Subcutaneous abdominal adipose tissue (tissue), 5 donors: ENCODE measurements around the gene PEAK3.
A peak's percentile ranks its signal among the peaks of the same experiment; 100 is the strongest.
"Not testable (repeated sequence)": the region's sequence is repeated elsewhere in the genome, so short reads cannot be mapped to it uniquely, and the experiment has no call there.

Source experiments
- H3K27ac ChIP-seq: one replicate; pipeline ENCODE4 v1.7.0; 2013; ENCODE audit warnings: low read depth, mild to moderate bottlenecking, inconsistent platforms, low read length, moderate library complexity
- H3K27me3 ChIP-seq, 5 donors: one replicate each; pipeline ENCODE4 v1.7.0; 2013; ENCODE audit warnings: low read length in 5 of 5, inconsistent platforms in 1 of 5; ENCODE audit not compliant: control insufficient read depth in 5 of 5, insufficient read depth in 4 of 5
- H3K36me3 ChIP-seq, 5 donors: one replicate each; pipeline ENCODE4 v1.7.0; 2013; ENCODE audit warnings: low read length in 5 of 5; ENCODE audit not compliant: control insufficient read depth in 5 of 5, insufficient read depth in 5 of 5
- H3K4me1 ChIP-seq, 5 donors: one replicate each; pipeline ENCODE4 v1.7.0; 2013; ENCODE audit warnings: low read length in 5 of 5, mild to moderate bottlenecking in 3 of 5, moderate library complexity in 1 of 5; ENCODE audit not compliant: control insufficient read depth in 5 of 5, insufficient read depth in 5 of 5
- H3K4me3 ChIP-seq, 5 donors: one replicate each; pipeline ENCODE4 v1.7.0; 2013; ENCODE audit warnings: low read length in 5 of 5, low read depth in 1 of 5
- H3K9ac ChIP-seq, 5 donors: one replicate each; pipeline ENCODE4 v1.7.0; 2013; ENCODE audit warnings: low read length in 5 of 5, mild to moderate bottlenecking in 4 of 5, moderate library complexity in 3 of 5
- H3K9me3 ChIP-seq, 5 donors: one replicate each; pipeline ENCODE4 v1.7.0; 2013; ENCODE audit warnings: low read length in 5 of 5; ENCODE audit not compliant: control insufficient read depth in 5 of 5
- donor health status: healthy.
- donor health status: healthy.
- donor health status: healthy.
- donor health status: healthy.
- donor health status: healthy.

The PEAK3 gene

GRCh38 chr19:2281265-2282061 lies 512 bp downstream of the PEAK3 start:
- not testable (repeated sequence) for H3K36me3 ChIP-seq, H3K27me3 ChIP-seq, H3K27ac ChIP-seq, H3K9me3 ChIP-seq
- peak overlapping the region in 4 of 5 donors; percentile 22 to 56 (median 34) for H3K4me3 ChIP-seq
- H3K9ac ChIP-seq: peak overlapping the region in 2 of 5 donors; percentile 41 to 58
- peaks cover 0 to 16% (median 5%) of the 10 kb centered on the region in 5 donors for H3K4me1 ChIP-seq

DNA sequence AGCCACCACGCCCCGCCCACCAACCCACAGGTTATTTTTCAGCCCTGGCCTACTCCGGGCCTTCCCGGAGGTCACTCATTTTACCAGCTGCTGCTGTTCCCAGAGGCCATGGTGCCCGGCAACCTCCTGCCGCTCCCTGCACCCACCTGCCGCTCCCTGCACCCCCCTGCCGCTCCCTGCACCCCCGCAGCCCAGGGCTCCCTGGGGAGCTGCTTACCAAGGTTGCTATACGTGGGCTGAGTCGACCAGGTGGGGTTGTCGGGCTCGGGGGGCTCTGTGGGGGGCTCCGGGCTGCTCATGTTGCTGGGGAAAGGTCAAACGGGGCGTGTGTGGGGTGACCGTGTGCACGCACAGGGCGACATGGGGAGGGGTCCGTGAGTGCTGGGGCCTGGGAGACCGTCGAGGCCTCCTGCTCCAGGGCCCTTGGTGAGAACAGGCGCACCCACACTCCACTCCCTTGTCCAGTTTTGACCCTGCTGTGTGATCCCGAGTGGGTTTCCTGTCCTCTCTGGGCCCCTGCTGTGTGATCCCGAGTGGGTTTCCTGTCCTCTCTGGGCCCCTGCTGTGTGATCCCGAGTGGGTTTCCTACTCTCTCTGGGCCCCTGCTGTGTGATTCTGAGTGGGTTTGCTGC lies 1.2 kb downstream of the PEAK3 start:
- H3K9me3 ChIP-seq: no peaks in the 10 kb centered on the region
- H3K4me1 ChIP-seq: peaks cover 0 to 23% (median 12%) of the 10 kb centered on the region in 5 donors
- no peak overlapping the region for H3K27ac ChIP-seq
- peaks cover 0 to 7% (median 5%) of the 10 kb centered on the region in 5 donors for H3K36me3 ChIP-seq
- H3K9ac ChIP-seq: no peak overlapping the region
- H3K27me3 ChIP-seq: peaks cover 0 to 2% (median 0%) of the 10 kb centered on the region in 5 donors
- H3K4me3 ChIP-seq: no peak overlapping the region

DNA sequence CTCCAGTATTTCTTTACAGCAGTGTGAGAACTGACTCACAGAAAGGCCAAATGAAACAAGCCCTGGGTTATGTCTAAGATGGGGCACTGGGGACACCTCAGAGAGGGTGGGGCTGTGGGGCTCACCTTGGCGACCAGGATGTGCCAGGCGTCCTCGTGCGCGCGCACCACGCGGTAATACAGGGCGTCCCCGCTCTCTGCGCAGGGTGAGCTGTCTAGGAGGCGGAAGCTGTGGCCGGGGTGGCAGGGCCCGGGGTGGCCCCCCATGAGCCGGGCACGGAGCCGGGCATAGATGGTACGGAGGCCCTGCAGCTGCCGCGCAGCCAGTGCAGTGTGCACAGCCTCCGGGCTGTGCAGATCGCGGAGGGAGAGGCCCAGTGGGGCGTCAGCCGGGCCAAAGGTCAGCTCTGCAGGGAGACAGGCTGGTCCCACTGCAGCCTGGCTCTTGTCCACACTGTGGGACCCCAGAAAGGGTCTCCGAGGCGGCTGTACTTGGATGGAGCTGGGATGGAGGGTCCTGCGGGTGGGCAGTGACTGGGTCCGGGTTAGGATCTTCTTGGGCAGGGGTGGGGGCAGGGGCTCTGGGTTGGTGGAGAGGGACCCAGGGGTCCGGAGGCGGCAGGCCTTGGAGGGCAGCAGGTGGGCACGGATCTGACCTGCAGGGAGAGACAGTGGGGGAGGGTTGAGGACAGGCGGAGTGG lies 3.4 kb downstream of the PEAK3 start:
- no peak overlapping the region for H3K9ac ChIP-seq
- H3K4me1 ChIP-seq: peaks cover 0 to 42% (median 30%) of the 10 kb centered on the region in 5 donors
- H3K9me3 ChIP-seq: no peaks in the 10 kb centered on the region
- H3K4me3 ChIP-seq: no peak overlapping the region
- H3K36me3 ChIP-seq: peaks cover 0 to 17% (median 9%) of the 10 kb centered on the region in 5 donors
- H3K27ac ChIP-seq: no peak overlapping the region
- no peaks in the 10 kb centered on the region for H3K27me3 ChIP-seq

DNA sequence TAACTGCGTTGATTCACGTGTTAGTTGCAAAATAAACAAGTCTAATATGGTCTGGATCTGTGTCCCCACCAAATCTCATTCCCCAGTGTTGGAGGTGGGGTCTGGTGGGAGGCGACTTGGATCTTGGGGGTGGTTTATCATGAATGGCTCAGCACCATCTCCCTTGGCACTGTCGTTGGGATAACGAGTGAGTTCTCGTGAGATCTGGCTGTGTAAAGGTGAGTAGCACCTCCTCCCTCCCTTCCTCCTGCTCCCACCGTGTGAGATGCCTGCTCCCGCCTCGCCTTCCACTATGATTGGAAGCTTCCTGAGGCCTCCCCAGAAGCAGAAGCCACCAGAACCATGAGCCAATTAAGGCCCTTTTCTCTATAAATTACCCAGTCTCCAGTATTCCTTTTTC lies 4.8 kb downstream of the PEAK3 start:
- Histone ChIP-seq H3K36me3 (peaks cover 0 to 23% (median 12%) of the 10 kb centered on the region in 5 donors), H3K4me1 (peaks cover 0 to 51% (median 41%) of the 10 kb centered on the region in 5 donors), H3K9ac (no peak overlapping the region), H3K27ac (no peak overlapping the region), H3K4me3 (no peak overlapping the region), H3K9me3 (no peaks in the 10 kb centered on the region), H3K27me3 (no peaks in the 10 kb centered on the region)

- Histone ChIP-seq H3K9me3 (no peaks in the 10 kb centered on the region), H3K27me3 (no peaks in the 10 kb centered on the region), H3K4me1 (peaks cover 3 to 51% (median 46%) of the 10 kb centered on the region in 5 donors), H3K27ac (no peak overlapping the region), H3K9ac (no peak overlapping the region), H3K36me3 (peaks cover 0 to 28% (median 17%) of the 10 kb centered on the region in 5 donors), H3K4me3 (peak overlapping the region in 1 of 5 donors; percentile 22)
Observed at GRCh38 chr19:2276429-2276986, 5.5 kb downstream of the PEAK3 start.

DNA sequence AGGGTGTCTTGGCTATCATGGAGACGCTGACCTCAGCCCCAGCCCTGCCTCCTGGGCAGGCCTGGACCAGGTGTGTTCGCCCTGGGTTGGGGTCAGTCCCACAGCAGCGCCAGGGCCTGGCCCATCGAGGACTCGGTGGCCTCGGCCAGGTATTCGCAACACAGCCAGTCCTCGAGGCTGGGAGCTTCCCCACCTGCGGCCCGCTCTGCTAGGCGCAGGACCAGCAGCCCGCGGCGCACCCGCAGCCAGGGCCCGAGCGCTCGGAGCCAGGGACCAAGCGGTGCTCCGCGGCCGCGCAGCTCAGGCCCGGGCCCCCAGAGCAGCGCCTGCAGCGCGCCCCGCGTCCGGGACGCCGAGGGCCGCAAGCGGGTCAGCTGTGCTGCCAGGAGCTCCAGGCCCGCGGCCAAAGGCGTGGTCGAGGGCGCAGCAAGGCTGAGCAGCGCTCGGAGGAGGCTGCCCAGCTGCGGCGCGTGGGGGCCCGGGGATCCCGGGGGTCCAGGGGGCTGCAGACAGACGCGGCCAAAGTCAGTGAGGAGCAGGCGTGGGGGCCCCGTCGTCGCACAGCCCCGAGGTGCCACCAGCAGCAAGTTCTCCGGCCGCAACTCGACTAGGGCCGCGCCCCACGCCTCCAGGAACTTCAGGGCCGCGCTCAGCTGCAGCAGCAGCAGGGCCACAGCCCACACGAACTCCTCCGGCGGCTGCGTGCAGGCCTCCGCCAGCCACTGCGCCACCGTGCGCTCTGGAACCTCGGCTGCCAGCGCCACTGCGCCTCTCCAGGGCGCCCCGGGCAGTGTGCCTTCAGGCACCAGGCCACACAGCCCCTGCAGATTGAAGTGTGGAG lies 6.2 kb downstream of the PEAK3 start:
- Histone ChIP-seq H3K9me3 (no peaks in the 10 kb centered on the region), H3K4me3 (peak overlapping the region in 2 of 5 donors; percentile 16 to 28), H3K27me3 (no peaks in the 10 kb centered on the region), H3K9ac (no peak overlapping the region), H3K27ac (no peak overlapping the region), H3K4me1 (peaks cover 3 to 57% (median 53%) of the 10 kb centered on the region in 5 donors), H3K36me3 (peaks cover 0 to 31% (median 17%) of the 10 kb centered on the region in 5 donors)

DNA sequence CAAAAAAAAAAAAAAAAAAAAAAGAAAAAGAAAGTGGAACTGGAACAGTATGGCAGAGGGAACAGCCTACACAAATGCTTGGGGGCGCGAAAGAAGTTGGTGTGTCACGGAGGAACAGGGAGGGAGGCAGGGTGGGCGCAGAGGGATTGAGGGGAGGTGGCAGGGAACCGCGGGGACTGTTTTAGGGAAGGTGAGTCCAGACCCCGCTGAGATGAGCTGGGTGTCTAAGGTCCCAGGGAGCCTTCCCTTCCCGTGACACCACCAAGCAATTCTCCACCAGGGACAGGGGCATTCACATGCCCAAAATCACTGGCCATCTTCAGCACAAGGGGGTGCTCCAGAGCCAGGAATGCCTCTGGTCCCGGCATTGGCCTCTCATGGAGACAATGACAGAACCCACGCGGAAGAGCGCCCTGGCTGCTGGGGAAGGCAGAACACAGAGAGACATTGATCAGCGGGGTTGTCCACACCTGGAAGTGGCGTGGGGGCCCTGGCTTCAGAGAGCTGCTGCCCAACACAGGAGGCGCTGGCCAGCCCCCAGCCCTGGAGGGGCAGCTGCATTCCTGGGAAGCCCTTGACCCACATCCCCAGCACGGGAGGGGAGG lies 6.9 kb downstream of the PEAK3 start:
- no peak overlapping the region for H3K9ac ChIP-seq
- H3K4me1 ChIP-seq: peaks cover 3 to 56% (median 53%) of the 10 kb centered on the region in 5 donors
- no peak overlapping the region for H3K27ac ChIP-seq
- peak overlapping the region in 1 of 5 donors; percentile 16 for H3K4me3 ChIP-seq
- no peaks in the 10 kb centered on the region for H3K27me3 ChIP-seq
- H3K36me3 ChIP-seq: peaks cover 0 to 31% (median 17%) of the 10 kb centered on the region in 5 donors
- no peaks in the 10 kb centered on the region for H3K9me3 ChIP-seq

GRCh38 chr19:2274185-2274711 lies 7.7 kb downstream of the PEAK3 start:
- Histone ChIP-seq H3K27ac (peak overlapping the region; percentile 95), H3K9ac (peak overlapping the region in 2 of 5 donors; percentile 10 to 47), H3K27me3 (no peaks in the 10 kb centered on the region), H3K36me3 (peaks cover 0 to 31% (median 17%) of the 10 kb centered on the region in 5 donors), H3K4me3 (peak overlapping the region in 4 of 5 donors; percentile 14 to 55 (median 26)), H3K9me3 (no peaks in the 10 kb centered on the region), H3K4me1 (peaks cover 3 to 56% (median 53%) of the 10 kb centered on the region in 5 donors)
